ENCODE measurements around the gene RTL3. TPM values are rescaled to one million over a fixed set of nuclear protein-coding genes. Genes with fewer than 3 reads are reported as not detected.

The RTL3 gene
- 0.18 TPM in 1 of 2 replicates, not detected in the other for total RNA-seq
- long read RNA-seq: 0 reads

- peak within 1 kb of the TSS; percentile 35 for H3K27ac Mint-ChIP-seq (ENCODE audit: unreplicated experiment)
- no peaks in the 10 kb centered on the region for H3K27me3 Mint-ChIP-seq (ENCODE audit: unreplicated experiment)
- H3K36me3 Mint-ChIP-seq (ENCODE audit: unreplicated experiment): no peaks in the 10 kb centered on the region
- TF ChIP-seq CTCF (IDR thresholded peaks at IDR 0.05): no peak
- peaks cover 39% of the 10 kb centered on the region for H3K4me1 Mint-ChIP-seq (ENCODE audit: unreplicated experiment)
- no peak for DNase-seq (ENCODE audit: extremely low spot score, unreplicated experiment)
- H3K4me3 Mint-ChIP-seq (ENCODE audit: unreplicated experiment): no peak within 1 kb of the TSS
- H3K9me3 Mint-ChIP-seq (ENCODE audit: unreplicated experiment): no peaks in the 10 kb centered on the region
These were observed at the start of gene RTL3 for GRCh38 chrX:78658845-78659744. TSS of gene RTL3 (minus strand) at chrX:78659328. CDS start at chrX:78658420, 908 bp downstream.

GRCh38 chrX:78708816-78709215, 49.7 kb upstream of the RTL3 start:
- Mint-ChIP-seq H3K4me1 (ENCODE audit: unreplicated experiment) (peaks cover 22% of the 10 kb centered on the region), H3K27me3 (ENCODE audit: unreplicated experiment) (no peaks in the 10 kb centered on the region), H3K27ac (ENCODE audit: unreplicated experiment) (no peak overlapping the region), H3K9me3 (ENCODE audit: unreplicated experiment) (no peaks in the 10 kb centered on the region), H3K36me3 (ENCODE audit: unreplicated experiment) (no peaks in the 10 kb centered on the region), H3K4me3 (ENCODE audit: unreplicated experiment) (no peak overlapping the region)
- no peak for TF ChIP-seq CTCF (IDR thresholded peaks at IDR 0.05)
- DNase-seq (ENCODE audit: extremely low spot score, unreplicated experiment): no peak

GRCh38 chrX:78708262-78708661, 49.1 kb upstream of the RTL3 start:
- H3K27me3 Mint-ChIP-seq (ENCODE audit: unreplicated experiment): no peaks in the 10 kb centered on the region
- H3K4me1 Mint-ChIP-seq (ENCODE audit: unreplicated experiment): peaks cover 22% of the 10 kb centered on the region
- no peak for DNase-seq (ENCODE audit: extremely low spot score, unreplicated experiment)
- peak; percentile 73 for TF ChIP-seq CTCF (IDR thresholded peaks at IDR 0.05)
- no peaks in the 10 kb centered on the region for H3K9me3 Mint-ChIP-seq (ENCODE audit: unreplicated experiment)
- H3K27ac Mint-ChIP-seq (ENCODE audit: unreplicated experiment): no peak overlapping the region
- H3K4me3 Mint-ChIP-seq (ENCODE audit: unreplicated experiment): no peak overlapping the region
- H3K36me3 Mint-ChIP-seq (ENCODE audit: unreplicated experiment): no peaks in the 10 kb centered on the region

- Mint-ChIP-seq H3K4me3 (ENCODE audit: unreplicated experiment) (no peak overlapping the region), H3K36me3 (ENCODE audit: unreplicated experiment) (no peaks in the 10 kb centered on the region), H3K27me3 (ENCODE audit: unreplicated experiment) (no peaks in the 10 kb centered on the region), H3K4me1 (ENCODE audit: unreplicated experiment) (peaks cover 11% of the 10 kb centered on the region), H3K9me3 (ENCODE audit: unreplicated experiment) (no peaks in the 10 kb centered on the region), H3K27ac (ENCODE audit: unreplicated experiment) (no peak overlapping the region)
- no peak for DNase-seq (ENCODE audit: extremely low spot score, unreplicated experiment)
- no peak for TF ChIP-seq CTCF (IDR thresholded peaks at IDR 0.05)
These were observed 46.9 kb upstream of the RTL3 start for GRCh38 chrX:78706071-78706470.

- H3K4me3 Mint-ChIP-seq (ENCODE audit: unreplicated experiment): no peak overlapping the region
- no peak overlapping the region for H3K27ac Mint-ChIP-seq (ENCODE audit: unreplicated experiment)
- H3K4me1 Mint-ChIP-seq (ENCODE audit: unreplicated experiment): peaks cover 21% of the 10 kb centered on the region
- no peaks in the 10 kb centered on the region for H3K36me3 Mint-ChIP-seq (ENCODE audit: unreplicated experiment)
- DNase-seq (ENCODE audit: extremely low spot score, unreplicated experiment): no peak
- no peak for TF ChIP-seq CTCF (IDR thresholded peaks at IDR 0.05)
- H3K27me3 Mint-ChIP-seq (ENCODE audit: unreplicated experiment): peaks cover 3% of the 10 kb centered on the region
- peaks cover 11% of the 10 kb centered on the region for H3K9me3 Mint-ChIP-seq (ENCODE audit: unreplicated experiment)
These were observed 34.4 kb upstream of the RTL3 start for GRCh38 chrX:78693536-78693935.
